Left lung (tissue), 14 donors: ENCODE results near the gene SLPI. TPM values are rescaled to one million over a fixed set of nuclear protein-coding genes. Genes with fewer than 3 reads are reported as not detected.
A peak's percentile ranks its signal among the peaks of the same experiment; 100 is the strongest.

Experiments
- ATAC-seq: fragments of 200-7000 bp; cut with Tn5 transposase; one replicate; pipeline ENCODE4 v1.9.1; 2020; ENCODE audit warnings: moderate library complexity
- DNase-seq, 4 donors: peaks; one replicate each; pipeline ENCODE4 v3.0.0-alpha.2; 2013 to 2020
- H3K27ac ChIP-seq, 2 donors: fragments of 200-600 bp; sonication (generic) in 1 of 2; one replicate each; pipeline versions ENCODE4 v1.5.0 to v1.8.0; 2020 to 2021
- H3K27me3 ChIP-seq, 2 donors: fragments of 200-600 bp; sonication (generic) in 1 of 2; one replicate each; pipeline versions ENCODE4 v1.5.0 to v1.8.0; 2020 to 2021
- H3K36me3 ChIP-seq, 2 donors: fragments of 200-600 bp; sonication (generic) in 1 of 2; one replicate each; pipeline versions ENCODE4 v1.5.0 to v1.8.0; 2020 to 2021
- H3K4me1 ChIP-seq, 2 donors: fragments of 200-600 bp; one replicate each; pipeline ENCODE4 v1.8.0; 2021
- H3K4me3 ChIP-seq, 2 donors: fragments of 200-600 bp; sonication (generic) in 1 of 2; one replicate each; pipeline versions ENCODE4 v1.5.0 to v1.8.0; 2020 to 2021; ENCODE audit warnings: mild to moderate bottlenecking in 1 of 2
- H3K9me3 ChIP-seq, 2 donors: fragments of 200-600 bp; sonication (generic) in 1 of 2; one replicate each; pipeline versions ENCODE4 v1.5.0 to v1.8.0; 2020 to 2021
- intact Hi-C, 2 donors: fragments of 100-400 bp; cut with DNase I; formaldehyde crosslinking; loops; one replicate each; pipeline versions ENCODE4 v1.11.2 to v1.14.2; 2022
- long read RNA-seq, 12 donors: library from polyadenylated mRNA in 2 of 12; unstranded in 2 of 12; transcript quantifications; one replicate each; pipeline ENCODE4 v2.0.0 and lab custom pipeline, GENCODE V29; 2019 to 2026
- polyA plus RNA-seq, 6 donors: library from polyadenylated mRNA; unstranded; fragments of 120-200 nt; gene quantifications; one replicate each; pipeline ENCODE4 v1.2.1, GENCODE V29; 2013; ENCODE audit not compliant: insufficient read length in 6 of 6
- total RNA-seq, 2 donors: library from RNA; stranded (reverse); fragmentation: NEBNext Ultra II Directional; extraction: Animal tissue kit (Norgen Biotek cat#: 25700); gene quantifications; one replicate each; pipeline ENCODE4 v1.2.1, GENCODE V29; 2021
- TF ChIP-seq, protein P1 (sequence below), 2 donors: fragments of 200-600 bp; sonication (generic) in 1 of 2; IDR thresholded peaks; one replicate each; pipeline versions ENCODE4 v1.5.0 to v1.8.0; 2021; ENCODE audit warnings: antibody characterized with exemption in 2 of 2
- donor health status: DM: no; HTN: yes; CAD: no.
- donor health status: DM: no; HTN: no; CAD: no.

Gene SLPI, protein sequence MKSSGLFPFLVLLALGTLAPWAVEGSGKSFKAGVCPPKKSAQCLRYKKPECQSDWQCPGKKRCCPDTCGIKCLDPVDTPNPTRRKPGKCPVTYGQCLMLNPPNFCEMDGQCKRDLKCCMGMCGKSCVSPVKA
- total RNA-seq: 100 to 1,000 TPM; 496 to 672 TPM
- polyA plus RNA-seq: 1 to 10 TPM; 1.9 to 5.8 (median 4.1) TPM
- long read RNA-seq, donor 1, transcript SLPI-201 (4 exons, 596 nt): major isoform, 8 of 8 reads
- long read RNA-seq, donor 1, partial matches to known transcripts: 0 of 8 reads
- long read RNA-seq, donor 1, other reads (novel, unspliced or antisense): 0 of 8 reads
- long read RNA-seq, donor 2, partial matches to known transcripts: 0 of 1 reads
- long read RNA-seq, donor 2, other reads (novel, unspliced or antisense): 0 of 1 reads
- long read RNA-seq, donor 3: 0 reads
- long read RNA-seq, donor 4, transcript SLPI-201 (4 exons, 596 nt): major isoform, 353 of 395 reads
- long read RNA-seq, donor 4, partial matches to known transcripts: 38 of 395 reads
- long read RNA-seq, donor 4, other reads (novel, unspliced or antisense): 4 of 395 reads
- long read RNA-seq, donor 5, partial matches to known transcripts: 0 of 3 reads
- long read RNA-seq, donor 5, other reads (novel, unspliced or antisense): 0 of 3 reads
- long read RNA-seq, donor 6, partial matches to known transcripts: 0 of 2 reads
- long read RNA-seq, donor 6, other reads (novel, unspliced or antisense): 0 of 2 reads
- long read RNA-seq, donor 7, partial matches to known transcripts: 0 of 1 reads
- long read RNA-seq, donor 7, other reads (novel, unspliced or antisense): 0 of 1 reads
- long read RNA-seq, donor 8: 0 reads
- long read RNA-seq, donor 9: 0 reads
- long read RNA-seq, donor 10, transcript SLPI-201 (4 exons, 596 nt): major isoform, 334 of 345 reads
- long read RNA-seq, donor 10, partial matches to known transcripts: 7 of 345 reads
- long read RNA-seq, donor 10, other reads (novel, unspliced or antisense): 4 of 345 reads
- long read RNA-seq, donor 11: 0 reads
- long read RNA-seq, donor 12, partial matches to known transcripts: 0 of 4 reads
- long read RNA-seq, donor 12, other reads (novel, unspliced or antisense): 0 of 4 reads

DNA sequence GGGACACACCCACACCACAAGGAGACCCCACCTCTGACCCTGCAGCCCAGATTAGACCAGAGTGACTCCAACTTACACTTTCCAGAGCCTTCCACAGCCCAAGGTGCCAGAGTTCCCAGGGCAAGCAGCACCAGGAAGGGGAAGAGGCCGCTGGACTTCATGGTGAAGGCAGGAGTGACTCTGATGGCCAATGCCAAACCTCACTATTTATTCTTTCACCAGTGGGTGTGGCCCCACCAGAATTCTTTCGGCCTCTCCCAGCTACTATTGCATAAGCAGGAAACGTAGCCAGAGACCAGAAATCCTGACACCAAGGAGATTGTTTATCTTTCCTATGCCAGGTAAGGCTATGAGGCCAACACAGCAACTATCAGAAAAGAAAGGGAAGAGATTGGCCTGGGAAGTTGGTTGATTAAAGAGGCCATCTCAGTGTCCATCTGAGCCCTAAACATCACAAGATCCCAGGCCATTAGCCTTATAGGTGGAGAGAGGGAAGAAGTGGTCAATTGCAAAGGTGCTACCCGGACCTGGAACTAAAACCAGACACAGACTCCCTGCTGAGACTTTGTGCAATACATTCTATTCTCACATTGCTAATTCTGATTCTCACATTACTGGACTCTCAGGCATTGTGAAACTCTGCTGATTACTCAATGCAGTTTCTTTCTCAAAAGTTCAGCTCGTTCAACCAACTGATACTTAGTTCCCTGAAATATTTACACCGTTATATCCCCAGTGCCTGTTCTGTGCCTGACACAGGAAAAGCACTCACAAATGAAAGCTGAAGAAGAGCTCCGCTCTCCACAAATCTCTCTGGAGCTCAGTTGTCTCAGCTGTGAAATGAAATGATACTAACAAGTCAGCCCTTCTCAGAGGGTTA, at the start of gene SLPI:
SLPI (minus strand) TSS at position 182 of the 880 bp plus-strand sequence; CDS start at position 161, 21 bp downstream.
- H3K9me3 ChIP-seq: no peaks in the 10 kb centered on the region
- TF ChIP-seq, protein P1, sequence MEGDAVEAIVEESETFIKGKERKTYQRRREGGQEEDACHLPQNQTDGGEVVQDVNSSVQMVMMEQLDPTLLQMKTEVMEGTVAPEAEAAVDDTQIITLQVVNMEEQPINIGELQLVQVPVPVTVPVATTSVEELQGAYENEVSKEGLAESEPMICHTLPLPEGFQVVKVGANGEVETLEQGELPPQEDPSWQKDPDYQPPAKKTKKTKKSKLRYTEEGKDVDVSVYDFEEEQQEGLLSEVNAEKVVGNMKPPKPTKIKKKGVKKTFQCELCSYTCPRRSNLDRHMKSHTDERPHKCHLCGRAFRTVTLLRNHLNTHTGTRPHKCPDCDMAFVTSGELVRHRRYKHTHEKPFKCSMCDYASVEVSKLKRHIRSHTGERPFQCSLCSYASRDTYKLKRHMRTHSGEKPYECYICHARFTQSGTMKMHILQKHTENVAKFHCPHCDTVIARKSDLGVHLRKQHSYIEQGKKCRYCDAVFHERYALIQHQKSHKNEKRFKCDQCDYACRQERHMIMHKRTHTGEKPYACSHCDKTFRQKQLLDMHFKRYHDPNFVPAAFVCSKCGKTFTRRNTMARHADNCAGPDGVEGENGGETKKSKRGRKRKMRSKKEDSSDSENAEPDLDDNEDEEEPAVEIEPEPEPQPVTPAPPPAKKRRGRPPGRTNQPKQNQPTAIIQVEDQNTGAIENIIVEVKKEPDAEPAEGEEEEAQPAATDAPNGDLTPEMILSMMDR (IDR thresholded peaks at IDR 0.05): no peak
- no peaks in the 10 kb centered on the region for H3K27me3 ChIP-seq
- peak in 3 of 4 donors; percentile 35 to 58 (median 55) for DNase-seq
- intact Hi-C loops: no loop called here
- H3K4me1 ChIP-seq: peaks cover 10 to 53% of the 10 kb centered on the region in 2 donors
- no peaks in the 10 kb centered on the region for H3K36me3 ChIP-seq
- H3K27ac ChIP-seq: peak within 1 kb of the TSS; percentile 78 to 86
- peak within 1 kb of the TSS; percentile 21 to 44 for H3K4me3 ChIP-seq
- ATAC-seq: peak; percentile 87

DNA sequence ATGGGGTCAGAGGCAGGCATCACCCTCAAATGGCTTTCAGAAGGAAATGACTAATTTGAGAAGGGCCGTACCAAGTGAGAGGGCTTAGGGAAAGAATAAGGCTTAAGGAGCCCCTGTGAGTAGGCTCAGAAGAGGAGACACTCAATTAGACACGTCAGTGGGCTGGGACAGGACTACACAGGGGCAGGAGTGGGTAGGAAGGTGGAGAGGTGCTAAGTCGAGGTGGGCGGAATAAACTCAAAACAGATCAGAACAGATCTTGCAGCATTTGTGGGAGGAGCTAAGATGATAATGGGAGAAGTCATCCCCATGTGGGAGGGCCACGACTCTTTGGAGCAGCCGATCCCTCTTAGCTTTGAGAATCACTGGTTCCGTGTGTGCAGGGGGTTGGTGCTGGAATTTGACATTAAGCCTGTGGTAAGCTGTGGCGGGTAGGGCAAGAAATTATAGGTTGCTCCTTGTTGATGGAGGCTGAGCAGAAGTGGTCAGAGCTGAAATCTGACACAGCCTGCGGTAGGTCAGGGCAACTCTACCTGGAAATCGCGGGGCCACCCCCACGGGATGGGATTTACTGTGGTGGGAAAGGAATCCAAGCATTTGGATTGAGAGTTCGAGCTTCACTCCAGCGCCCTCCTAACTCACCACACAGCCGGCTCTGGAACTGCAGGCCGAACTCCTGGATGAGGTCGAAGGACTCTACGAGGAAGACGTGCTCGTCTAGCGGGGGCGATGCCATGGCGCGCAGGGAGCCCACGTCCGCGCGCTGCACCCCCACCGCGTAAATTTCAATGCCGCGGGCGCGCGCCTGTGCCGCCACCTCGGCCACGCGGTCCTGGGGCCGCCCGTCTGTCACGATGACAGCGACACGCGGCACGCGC, 49.5 kb upstream of the SLPI start:
- Histone ChIP-seq H3K4me3 (no peak overlapping the region), H3K9me3 (no peaks in the 10 kb centered on the region), H3K4me1 (peaks cover 0 to 5% of the 10 kb centered on the region in 2 donors), H3K36me3 (no peaks in the 10 kb centered on the region), H3K27me3 (peaks cover 28 to 75% of the 10 kb centered on the region in 2 donors), H3K27ac (no peak overlapping the region)
- ATAC-seq (no peak), DNase-seq (no peak)
- intact Hi-C loops: no loop called here
- TF ChIP-seq, protein P1 (IDR thresholded peaks at IDR 0.05): no peak

- no peak for ATAC-seq
- intact Hi-C loops: no loop called here
Observed at GRCh38 chr20:45301824-45302271, 47.5 kb upstream of the SLPI start.

More at GRCh38 chr20:45301824-45302271, 47.5 kb upstream of the SLPI start:
- Histone ChIP-seq H3K4me1 (peaks cover 0 to 5% of the 10 kb centered on the region in 2 donors), H3K36me3 (no peaks in the 10 kb centered on the region), H3K27me3 (peaks cover 28 to 71% of the 10 kb centered on the region in 2 donors), H3K4me3 (no peak overlapping the region), H3K27ac (no peak overlapping the region), H3K9me3 (no peaks in the 10 kb centered on the region)
- TF ChIP-seq, protein P1 (IDR thresholded peaks at IDR 0.05): no peak
- DNase-seq: no peak
